ENCODE measurements around the gene TRIO. TPM values are rescaled to one million over a fixed set of nuclear protein-coding genes. Genes with fewer than 3 reads are reported as not detected.
A peak's percentile ranks its signal among the peaks of the same experiment; 100 is the strongest.
"Not testable (repeated sequence)": the region's sequence is repeated elsewhere in the genome, so short reads cannot be mapped to it uniquely, and the experiment has no call there.

Gene TRIO
- 10 to 100 TPM; 50.4 to 60.8 TPM for total RNA-seq
- long read RNA-seq, partial matches to known transcripts, result 4 of 7 reads
- long read RNA-seq, other reads (novel, unspliced or antisense), result 3 of 7 reads

- ATAC-seq (peak; percentile 81 to 87), DNase-seq (peak; percentile 92)
- intact Hi-C loops (cut with DNase I), result loop anchor here (5.0 to 10.0 kb wide), 2 partner anchors 122 to 129 kb away; no protein-coding TSS in a partner anchor
Observed at GRCh38 chr5:14142827-14143545, at the start of gene TRIO. TRIO (plus strand) TSS chr5:14143342; CDS start chr5:14143726, 384 bp downstream.

GRCh38 chr5:14097380-14097779 is 45.8 kb upstream of the TRIO start:
- intact Hi-C loops (cut with DNase I), result not testable (repeated sequence)

GRCh38 chr5:14097998-14098471 is 45.1 kb upstream of the TRIO start:
- DNase-seq (no peak), ATAC-seq (no peak)
- intact Hi-C loops (cut with DNase I), result no loop called here

More at GRCh38 chr5:14097380-14097779, 45.8 kb upstream of the TRIO start:
- not testable (repeated sequence) for DNase-seq, ATAC-seq

- ATAC-seq, result no peak
- intact Hi-C loops (cut with DNase I), result loop anchor here (10.0 kb wide), 3 partner anchors 85 to 115 kb away; no protein-coding TSS in a partner anchor
- no peak for DNase-seq
Observed at GRCh38 chr5:14100281-14100680, 42.9 kb upstream of the TRIO start.

GRCh38 chr5:14101922-14102321 is 41.2 kb upstream of the TRIO start:
- DNase-seq (no peak), ATAC-seq (no peak)
- intact Hi-C loops (cut with DNase I), result loop anchor here (10.0 kb wide), 3 partner anchors 87 to 117 kb away; no protein-coding TSS in a partner anchor

GRCh38 chr5:14102666-14103065 is 40.5 kb upstream of the TRIO start:
- DNase-seq (no peak), ATAC-seq (no peak)
- intact Hi-C loops (cut with DNase I), result loop anchor here (10.0 kb wide), 3 partner anchors 88 to 118 kb away; no protein-coding TSS in a partner anchor

GRCh38 chr5:14105718-14106410 is 37.3 kb upstream of the TRIO start:
- DNase-seq, result peak; percentile 27
- intact Hi-C loops (cut with DNase I), result loop anchor here (10.0 kb wide), 3 partner anchors 91 to 121 kb away; no protein-coding TSS in a partner anchor
- no peak for ATAC-seq

- no peak for ATAC-seq
- intact Hi-C loops (cut with DNase I), result loop anchor here (10.0 kb wide), 3 partner anchors 93 to 123 kb away; no protein-coding TSS in a partner anchor
Observed at GRCh38 chr5:14107536-14107935, 35.6 kb upstream of the TRIO start.

GRCh38 chr5:14108170-14108996 is 34.8 kb upstream of the TRIO start:
- peak; percentile 66 for DNase-seq
- ATAC-seq, result peak; percentile 90 to 91
- intact Hi-C loops (cut with DNase I), result loop anchor here (1.0 to 10.0 kb wide), 4 partner anchors 94 to 162 kb away; no protein-coding TSS in a partner anchor

More at GRCh38 chr5:14107536-14107935, 35.6 kb upstream of the TRIO start:
- no peak for DNase-seq

GRCh38 chr5:14109041-14109747 is 33.9 kb upstream of the TRIO start:
- ATAC-seq (peak in 1 of 2 donors; percentile 14), DNase-seq (peak; percentile 30)
- intact Hi-C loops (cut with DNase I), result loop anchor here (10.0 kb wide), 3 partner anchors 94 to 124 kb away; no protein-coding TSS in a partner anchor

- intact Hi-C loops (cut with DNase I), result loop anchor here (10.0 kb wide), 4 partner anchors 95 to 165 kb away; no protein-coding TSS in a partner anchor
Observed at GRCh38 chr5:14109771-14110170, 33.4 kb upstream of the TRIO start.

GRCh38 chr5:14110196-14110595 is 32.9 kb upstream of the TRIO start:
- intact Hi-C loops (cut with DNase I), result loop anchor here in 1 of 2 donors (10.0 kb wide), 1 partner anchor 165 kb away; no protein-coding TSS in a partner anchor
- DNase-seq (no peak), ATAC-seq (no peak)

More at GRCh38 chr5:14109771-14110170, 33.4 kb upstream of the TRIO start:
- DNase-seq, result no peak
- ATAC-seq, result no peak

- intact Hi-C loops (cut with DNase I), result loop anchor here in 1 of 2 donors (10.0 kb wide), 1 partner anchor 164 kb away; no protein-coding TSS in a partner anchor
- DNase-seq (no peak), ATAC-seq (no peak)
Observed at GRCh38 chr5:14110680-14111079, 32.5 kb upstream of the TRIO start.

- intact Hi-C loops (cut with DNase I), result loop anchor here in 1 of 2 donors (10.0 kb wide), 1 partner anchor 162 kb away; no protein-coding TSS in a partner anchor
- peak; percentile 71 for DNase-seq
- ATAC-seq, result peak in 1 of 2 donors; percentile 73
Observed at GRCh38 chr5:14112998-14113652, 30.0 kb upstream of the TRIO start.

- DNase-seq (no peak), ATAC-seq (no peak)
- intact Hi-C loops (cut with DNase I), result loop anchor here in 1 of 2 donors (10.0 kb wide), 1 partner anchor 160 kb away; no protein-coding TSS in a partner anchor
Observed at GRCh38 chr5:14114615-14115251, 28.4 kb upstream of the TRIO start.

- intact Hi-C loops (cut with DNase I), result loop anchor here in 1 of 2 donors (10.0 kb wide), 1 partner anchor 159 kb away; no protein-coding TSS in a partner anchor
- DNase-seq (no peak), ATAC-seq (no peak)
Observed at GRCh38 chr5:14115323-14115895, 27.7 kb upstream of the TRIO start.

Data from left cardiac atrium (tissue), 4 donors.